NT2/D1 (cell line): ENCODE results near the gene CHMP6.

Source experiments
- YY1 ChIP-seq: IDR thresholded peaks from 2 replicates; pipeline ENCODE4 v1.6.1; 2011; ENCODE audit not compliant: insufficient read length, insufficient read depth
- ZNF274 ChIP-seq: IDR thresholded peaks from 2 replicates; pipeline ENCODE4 v1.6.1; 2011; ENCODE audit warnings: mild to moderate bottlenecking, low read depth, low read length

- TF ChIP-seq ZNF274 (no peak), YY1 (no peak)
Measured at GRCh38 chr17:80991645-80992076, at the start of gene CHMP6.
